GM23248 (cell line): ENCODE results near the gene ZBTB12.

Experiments used
- EZH2 ChIP-seq: fragments of 200-600 bp; sonication (generic); IDR thresholded peaks from 2 replicates; pipeline ENCODE4 v1.6.1; 2018; ENCODE audit warnings: antibody characterized with exemption, mild to moderate bottlenecking; ENCODE audit not compliant: insufficient read depth, poor library complexity, severe bottlenecking
- EZH2phosphoT487 ChIP-seq: fragments of 200-600 bp; sonication (generic); IDR thresholded peaks from 2 replicates; pipeline ENCODE4 v1.6.1; 2018; ENCODE audit warnings: antibody characterized with exemption, moderate library complexity, mild to moderate bottlenecking, low read depth; ENCODE audit not compliant: insufficient read depth

GRCh38 chr6:31919624-31920303 lies 17.9 kb upstream of the ZBTB12 start:
- TF ChIP-seq EZH2 (no peak), EZH2phosphoT487 (no peak)
